ENCODE results near the gene IFITM1.

DNA sequence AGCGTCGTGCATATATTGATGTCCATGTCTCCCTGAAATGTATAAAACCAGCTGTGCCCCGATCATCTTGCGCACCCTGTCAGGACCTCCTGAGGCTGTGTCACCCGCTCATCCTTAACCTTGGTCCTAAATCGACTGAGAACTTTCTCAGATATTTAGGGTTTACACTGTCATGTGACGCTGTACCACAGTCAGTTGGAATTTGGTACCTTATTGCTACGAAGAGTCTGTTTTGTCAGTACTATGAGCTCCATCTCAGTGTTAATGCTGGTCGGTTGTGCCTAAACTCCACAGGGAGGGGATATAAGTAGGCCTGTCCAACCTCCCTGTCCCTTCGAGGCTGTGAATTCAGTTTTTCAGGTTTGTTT, 8.0 kb upstream of the IFITM1 start:
- no peak for TF ChIP-seq CEBPB (IDR thresholded peaks at IDR 0.05; ENCODE audit: low read depth, low read length)
- TF ChIP-seq POLR2A (IDR thresholded peaks at IDR 0.05; ENCODE audit: low read depth, low read length), result no peak
- TF ChIP-seq, protein P1, sequence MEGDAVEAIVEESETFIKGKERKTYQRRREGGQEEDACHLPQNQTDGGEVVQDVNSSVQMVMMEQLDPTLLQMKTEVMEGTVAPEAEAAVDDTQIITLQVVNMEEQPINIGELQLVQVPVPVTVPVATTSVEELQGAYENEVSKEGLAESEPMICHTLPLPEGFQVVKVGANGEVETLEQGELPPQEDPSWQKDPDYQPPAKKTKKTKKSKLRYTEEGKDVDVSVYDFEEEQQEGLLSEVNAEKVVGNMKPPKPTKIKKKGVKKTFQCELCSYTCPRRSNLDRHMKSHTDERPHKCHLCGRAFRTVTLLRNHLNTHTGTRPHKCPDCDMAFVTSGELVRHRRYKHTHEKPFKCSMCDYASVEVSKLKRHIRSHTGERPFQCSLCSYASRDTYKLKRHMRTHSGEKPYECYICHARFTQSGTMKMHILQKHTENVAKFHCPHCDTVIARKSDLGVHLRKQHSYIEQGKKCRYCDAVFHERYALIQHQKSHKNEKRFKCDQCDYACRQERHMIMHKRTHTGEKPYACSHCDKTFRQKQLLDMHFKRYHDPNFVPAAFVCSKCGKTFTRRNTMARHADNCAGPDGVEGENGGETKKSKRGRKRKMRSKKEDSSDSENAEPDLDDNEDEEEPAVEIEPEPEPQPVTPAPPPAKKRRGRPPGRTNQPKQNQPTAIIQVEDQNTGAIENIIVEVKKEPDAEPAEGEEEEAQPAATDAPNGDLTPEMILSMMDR (conservative IDR thresholded peaks at IDR 0.05; ENCODE audit: low read depth, low read length), result no peak
- TF ChIP-seq FOS (IDR thresholded peaks at IDR 0.05; ENCODE audit: low read depth, low read length), result no peak

Data from IMR-90 (cell line).